GM21381 (cell line): ENCODE measurements around the gene NTNG2.

Experiments
- ATAC-seq: cut with Tn5 transposase; IDR thresholded peaks from one replicate; pipeline ENCODE4 v1.9.1; 2021; ENCODE audit warnings: mild to moderate bottlenecking, moderate library complexity; ENCODE audit not compliant: unreplicated experiment

Gene NTNG2

DNA sequence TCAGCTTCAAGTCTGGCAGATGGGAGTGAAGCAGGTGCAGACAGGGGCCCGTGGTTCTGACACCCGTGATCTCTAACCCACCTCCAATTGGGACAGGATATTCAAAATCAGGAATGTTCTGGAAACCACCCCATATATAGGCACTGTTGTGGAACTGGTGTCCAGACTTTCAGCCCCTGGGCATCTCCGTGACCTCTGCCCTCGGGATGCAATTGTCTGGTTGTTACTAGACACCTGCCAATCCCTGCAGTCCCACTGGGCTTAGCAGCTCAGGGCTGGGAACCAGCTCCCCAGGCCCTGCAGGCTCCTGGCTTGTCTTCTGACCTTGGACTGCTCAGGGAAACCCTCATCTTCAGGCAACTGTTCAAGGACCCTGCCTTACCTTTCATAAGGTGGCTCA, 38.8 kb downstream of the NTNG2 start:
- no peak for ATAC-seq

DNA sequence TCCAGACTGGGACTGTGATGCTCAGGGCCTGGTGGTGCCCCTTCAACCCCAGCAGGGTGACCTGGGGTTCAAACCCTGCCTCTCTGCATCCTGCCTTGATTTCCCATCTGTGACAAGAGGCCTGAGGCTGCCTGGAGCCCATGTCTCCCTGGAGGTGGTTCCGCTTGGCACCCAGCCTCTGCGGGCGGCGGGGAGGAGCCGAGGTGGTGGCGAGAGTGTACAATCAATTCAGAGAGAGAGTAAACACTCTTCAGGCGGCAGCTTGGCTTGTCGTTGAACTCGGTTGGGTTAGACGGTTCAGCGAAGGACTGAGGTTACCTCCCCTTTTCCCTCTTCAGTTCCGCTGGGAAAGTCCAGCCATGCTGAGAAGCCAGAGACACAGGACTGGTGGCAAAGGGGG, 39.3 kb downstream of the NTNG2 start:
- no peak for ATAC-seq

- no peak for ATAC-seq
Observed at GRCh38 chr9:132201780-132202703, 40.2 kb downstream of the NTNG2 start.

- ATAC-seq: no peak
Observed at GRCh38 chr9:132204883-132205282, 43.0 kb downstream of the NTNG2 start.

DNA sequence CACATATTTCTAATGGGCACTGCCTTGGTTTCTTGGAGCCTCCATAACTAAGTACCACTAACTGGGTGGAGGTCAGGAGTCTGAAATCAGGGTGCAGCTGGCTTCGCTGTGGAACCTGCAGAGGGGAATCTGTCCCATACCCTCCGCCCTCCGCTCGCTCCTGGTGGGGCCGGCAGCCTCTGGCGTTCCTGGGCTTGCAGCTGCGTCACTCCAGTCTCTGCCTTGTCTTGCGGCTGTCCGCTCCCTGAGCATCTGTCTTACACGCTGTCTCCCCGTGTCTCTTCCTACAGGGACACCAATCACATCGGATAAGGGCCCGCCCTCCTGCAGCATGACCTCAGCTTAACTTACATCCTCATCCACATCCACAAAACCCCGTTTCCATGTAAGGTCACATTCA, 45.4 kb downstream of the NTNG2 start:
- no peak for ATAC-seq

GRCh38 chr9:132207839-132208615, 46.2 kb downstream of the NTNG2 start:
- no peak for ATAC-seq

DNA sequence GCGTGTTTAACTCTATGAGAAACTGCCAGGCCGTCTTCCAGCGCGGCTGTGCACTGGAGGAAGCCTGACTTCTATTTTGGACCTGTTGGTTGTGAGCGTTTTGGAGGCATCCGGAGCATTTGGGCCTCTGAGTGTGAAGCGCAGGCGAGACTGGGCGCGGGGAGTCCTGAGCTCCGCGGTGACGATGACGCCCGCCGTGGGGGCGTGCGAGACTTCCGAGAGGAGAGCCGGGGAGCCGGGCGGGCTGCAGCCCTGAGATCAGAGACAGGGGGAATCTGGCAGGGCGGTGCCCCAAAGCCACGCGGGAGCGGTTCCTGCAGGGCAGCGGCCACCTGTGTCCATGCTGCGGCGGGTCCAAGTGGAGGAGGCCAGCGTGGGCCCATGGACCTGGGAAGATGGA, 47.4 kb downstream of the NTNG2 start:
- ATAC-seq: no peak

DNA sequence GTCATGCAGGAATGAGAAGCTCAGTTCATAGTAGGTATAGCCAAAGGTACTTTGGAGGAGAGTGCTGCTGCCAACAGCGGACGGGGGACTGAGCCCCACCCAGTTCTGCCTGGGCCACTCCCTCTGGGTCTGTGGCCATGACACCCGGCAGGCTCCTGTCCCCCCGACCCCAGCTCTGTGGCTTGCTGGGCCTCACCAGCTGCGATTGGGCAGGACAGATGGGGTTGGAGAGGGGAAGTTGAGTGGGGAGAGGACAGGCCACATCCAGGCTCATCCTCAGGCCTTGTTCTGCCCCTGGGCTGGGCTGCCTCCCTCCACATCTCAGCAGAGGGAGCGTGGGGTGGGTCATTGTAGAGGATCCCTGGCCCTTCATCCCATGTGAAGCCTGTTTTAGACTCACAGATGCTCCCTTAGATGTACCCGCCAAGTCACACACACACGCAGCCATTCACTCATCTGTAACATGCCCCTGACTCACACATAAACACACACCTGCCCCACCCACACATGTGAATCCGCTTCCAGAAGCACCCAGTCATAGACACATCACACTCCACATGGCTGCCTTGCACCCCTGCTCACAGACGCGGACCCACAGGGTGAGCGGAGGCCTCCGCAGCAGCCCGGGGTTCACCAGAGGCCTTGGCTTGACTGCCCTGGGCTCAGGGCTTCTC, 48.8 kb downstream of the NTNG2 start:
- no peak for ATAC-seq

GRCh38 chr9:132211570-132211969, 49.7 kb downstream of the NTNG2 start:
- ATAC-seq: no peak

GRCh38 chr9:132214027-132214622, 52.3 kb downstream of the NTNG2 start:
- no peak for ATAC-seq

DNA sequence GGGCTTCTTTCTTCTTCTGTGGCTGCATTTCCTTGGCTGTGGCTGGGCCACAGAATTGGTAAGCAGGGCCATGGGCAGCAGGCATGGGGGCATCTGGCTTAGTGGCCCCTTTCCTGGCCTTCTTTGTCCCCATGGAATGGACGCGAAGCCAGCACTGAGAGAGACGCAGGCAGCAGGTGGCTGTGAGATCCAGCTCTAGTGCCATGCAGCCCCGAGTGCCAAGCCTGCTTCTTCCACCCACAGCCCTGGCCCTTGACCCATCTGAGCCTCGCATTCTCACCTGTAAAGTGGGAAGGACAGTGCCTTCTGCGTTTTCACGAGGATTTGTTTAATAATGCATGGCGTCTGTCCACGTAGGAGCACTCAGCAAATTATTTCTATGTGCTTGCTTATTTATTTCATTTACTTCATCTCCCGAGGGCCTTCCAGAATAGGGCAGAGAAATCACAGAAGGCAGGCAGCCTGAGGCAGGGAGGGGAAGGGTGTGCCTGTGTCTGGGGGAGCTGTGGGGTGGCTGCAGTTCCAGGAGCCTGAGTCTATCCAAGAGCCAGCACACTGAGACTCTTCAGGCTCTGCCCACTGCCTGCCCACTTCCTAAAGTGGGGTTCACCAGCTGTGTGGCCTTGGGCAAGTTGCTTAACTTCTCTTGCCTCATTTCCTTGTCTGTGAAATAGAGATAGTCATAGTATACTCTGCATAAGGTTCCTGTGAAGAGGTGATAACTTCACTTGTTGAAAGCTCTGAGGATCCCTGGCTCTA, 55.2 kb downstream of the NTNG2 start:
- ATAC-seq: no peak

GRCh38 chr9:132218208-132218607, 56.4 kb downstream of the NTNG2 start:
- ATAC-seq: no peak

DNA sequence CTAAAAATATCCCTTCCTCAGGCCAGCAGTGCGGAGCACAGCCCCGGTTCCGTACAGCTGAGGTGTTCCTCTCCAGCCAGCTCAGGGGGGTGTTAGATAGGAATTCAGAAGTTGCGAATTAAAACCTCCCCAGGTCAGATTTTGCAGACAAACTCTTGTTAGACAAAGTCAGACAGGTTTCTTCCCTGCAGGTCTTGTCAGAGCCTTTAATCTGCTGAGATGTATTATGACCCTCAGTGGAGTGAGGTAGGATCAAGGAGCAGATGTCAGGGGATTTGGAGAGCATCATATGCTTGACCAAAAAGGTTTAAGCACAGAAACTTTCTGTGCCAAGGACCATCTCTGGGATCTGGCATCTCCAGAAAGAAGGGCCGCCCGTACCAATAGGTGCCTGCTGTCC, 60.1 kb downstream of the NTNG2 start:
- no peak for ATAC-seq

GRCh38 chr9:132224645-132225044, 62.8 kb downstream of the NTNG2 start:
- ATAC-seq: no peak

GRCh38 chr9:132226571-132227430, 64.9 kb downstream of the NTNG2 start:
- ATAC-seq: no peak

DNA sequence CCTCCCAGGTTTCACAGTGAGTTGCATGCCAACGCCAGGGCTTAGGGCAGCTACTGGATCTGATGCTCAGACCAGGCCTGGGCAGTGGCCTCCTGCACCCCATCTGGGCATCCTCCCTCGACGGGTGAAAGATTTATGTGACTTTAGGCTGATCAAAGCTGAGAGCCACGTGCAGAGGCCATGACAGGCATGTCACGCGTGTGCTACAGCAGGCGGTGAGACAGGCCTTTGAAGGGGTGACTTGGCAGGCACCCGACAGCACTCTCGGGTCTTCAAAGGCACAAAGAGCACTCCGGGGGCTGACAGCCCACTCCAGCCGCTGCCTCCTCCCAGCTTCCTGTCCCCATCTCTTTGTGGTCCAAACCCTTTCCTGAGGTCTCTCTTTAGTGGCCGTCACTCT, 66.2 kb downstream of the NTNG2 start:
- no peak for ATAC-seq

GRCh38 chr9:132230605-132231004, 68.7 kb downstream of the NTNG2 start:
- no peak for ATAC-seq

- ATAC-seq: no peak
Observed at GRCh38 chr9:132231019-132231701, 69.3 kb downstream of the NTNG2 start.

DNA sequence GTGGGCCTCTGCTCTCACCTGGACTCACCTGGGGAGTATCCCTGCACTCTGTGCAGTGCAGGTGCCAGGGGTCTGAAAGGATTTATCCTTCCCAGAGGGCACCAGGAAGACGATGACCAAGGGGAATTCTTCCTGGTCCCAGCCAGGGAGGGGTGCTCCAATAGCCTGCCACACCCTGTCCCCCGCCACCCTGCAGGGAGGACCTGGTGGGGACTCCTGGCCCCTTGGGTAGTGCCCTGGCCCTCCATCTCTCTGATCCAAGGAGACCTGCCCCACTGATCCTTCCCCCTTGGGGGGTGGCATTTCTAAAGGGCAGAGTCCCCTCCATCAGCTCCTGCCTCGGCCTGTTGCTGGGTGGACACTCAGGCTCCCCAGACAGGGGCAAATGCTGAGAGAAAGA, 70.7 kb downstream of the NTNG2 start:
- ATAC-seq: no peak
